ENCODE data around the gene LIPC. TPM values are rescaled to one million over a fixed set of nuclear protein-coding genes. Genes with fewer than 3 reads are reported as not detected.

Gene LIPC
- total RNA-seq, 1 donor from 2014 or later = not detected

- H3K27me3 Mint-ChIP-seq (ENCODE audit: unreplicated experiment) = peaks cover 25% of the 10 kb centered on the region
- H3K27ac Mint-ChIP-seq (ENCODE audit: unreplicated experiment) = no peak overlapping the region
- H3K4me3 Mint-ChIP-seq (ENCODE audit: unreplicated experiment) = no peak overlapping the region
- no peaks in the 10 kb centered on the region for H3K36me3 Mint-ChIP-seq (ENCODE audit: unreplicated experiment)
- no peak for TF ChIP-seq CTCF (IDR thresholded peaks at IDR 0.05)
- peaks cover 3% of the 10 kb centered on the region for H3K9me3 Mint-ChIP-seq (ENCODE audit: unreplicated experiment)
- DNase-seq (ENCODE audit: extremely low spot score, unreplicated experiment) = no peak
- H3K4me1 Mint-ChIP-seq (ENCODE audit: unreplicated experiment) = peaks cover 8% of the 10 kb centered on the region
Observed at GRCh38 chr15:58398643-58399042, 33.1 kb upstream of the LIPC start.

- Mint-ChIP-seq H3K4me3 (ENCODE audit: unreplicated experiment) (no peak overlapping the region), H3K36me3 (ENCODE audit: unreplicated experiment) (no peaks in the 10 kb centered on the region), H3K4me1 (ENCODE audit: unreplicated experiment) (peaks cover 8% of the 10 kb centered on the region), H3K27me3 (ENCODE audit: unreplicated experiment) (peaks cover 24% of the 10 kb centered on the region), H3K27ac (ENCODE audit: unreplicated experiment) (no peak overlapping the region), H3K9me3 (ENCODE audit: unreplicated experiment) (peaks cover 3% of the 10 kb centered on the region)
- TF ChIP-seq CTCF (IDR thresholded peaks at IDR 0.05) = no peak
- DNase-seq (ENCODE audit: extremely low spot score, unreplicated experiment) = no peak
Observed at GRCh38 chr15:58399739-58400138, 32.1 kb upstream of the LIPC start.

- Mint-ChIP-seq H3K27me3 (ENCODE audit: unreplicated experiment) (peaks cover 21% of the 10 kb centered on the region), H3K9me3 (ENCODE audit: unreplicated experiment) (peaks cover 3% of the 10 kb centered on the region), H3K27ac (ENCODE audit: unreplicated experiment) (no peak overlapping the region), H3K4me3 (ENCODE audit: unreplicated experiment) (no peak overlapping the region), H3K36me3 (ENCODE audit: unreplicated experiment) (no peaks in the 10 kb centered on the region), H3K4me1 (ENCODE audit: unreplicated experiment) (peaks cover 4% of the 10 kb centered on the region)
- no peak for TF ChIP-seq CTCF (IDR thresholded peaks at IDR 0.05)
- DNase-seq (ENCODE audit: extremely low spot score, unreplicated experiment) = no peak
Observed at GRCh38 chr15:58401276-58401675, 30.5 kb upstream of the LIPC start.

GRCh38 chr15:58401991-58402649, 29.7 kb upstream of the LIPC start:
- no peaks in the 10 kb centered on the region for H3K36me3 Mint-ChIP-seq (ENCODE audit: unreplicated experiment)
- H3K4me3 Mint-ChIP-seq (ENCODE audit: unreplicated experiment) = no peak overlapping the region
- no peak for TF ChIP-seq CTCF (IDR thresholded peaks at IDR 0.05)
- no peak overlapping the region for H3K27ac Mint-ChIP-seq (ENCODE audit: unreplicated experiment)
- H3K4me1 Mint-ChIP-seq (ENCODE audit: unreplicated experiment) = no peaks in the 10 kb centered on the region
- DNase-seq (ENCODE audit: extremely low spot score, unreplicated experiment) = no peak
- H3K9me3 Mint-ChIP-seq (ENCODE audit: unreplicated experiment) = peaks cover 3% of the 10 kb centered on the region
- H3K27me3 Mint-ChIP-seq (ENCODE audit: unreplicated experiment) = peaks cover 15% of the 10 kb centered on the region

- H3K9me3 Mint-ChIP-seq (ENCODE audit: unreplicated experiment) = peaks cover 3% of the 10 kb centered on the region
- peaks cover 7% of the 10 kb centered on the region for H3K27me3 Mint-ChIP-seq (ENCODE audit: unreplicated experiment)
- no peak for DNase-seq (ENCODE audit: extremely low spot score, unreplicated experiment)
- no peak overlapping the region for H3K27ac Mint-ChIP-seq (ENCODE audit: unreplicated experiment)
- no peaks in the 10 kb centered on the region for H3K4me1 Mint-ChIP-seq (ENCODE audit: unreplicated experiment)
- H3K36me3 Mint-ChIP-seq (ENCODE audit: unreplicated experiment) = no peaks in the 10 kb centered on the region
- no peak overlapping the region for H3K4me3 Mint-ChIP-seq (ENCODE audit: unreplicated experiment)
- TF ChIP-seq CTCF (IDR thresholded peaks at IDR 0.05) = no peak
Observed at GRCh38 chr15:58403581-58403980, 28.2 kb upstream of the LIPC start.
